ENCODE data around the gene CCDC8.

CCDC8 gene

GRCh38 chr19:46386996-46387712 is 26.2 kb downstream of the CCDC8 start:
- no peak for TF ChIP-seq CTCF (IDR thresholded peaks at IDR 0.05; ENCODE audit: insufficient read depth, low read length, poor library complexity, severe bottlenecking)
- Histone ChIP-seq H3K36me3 (ENCODE audit: control insufficient read depth, insufficient read depth, low read length) (peaks cover 40% of the 10 kb centered on the region), H3K27me3 (replicated peaks; ENCODE audit: control insufficient read depth, insufficient read depth, low read length) (no peaks in the 10 kb centered on the region), H3K4me3 (replicated peaks; ENCODE audit: low read depth, low read length) (no peak overlapping the region)
- no peak for DNase-seq (ENCODE audit: extremely low read depth, insufficient read length)

DNA sequence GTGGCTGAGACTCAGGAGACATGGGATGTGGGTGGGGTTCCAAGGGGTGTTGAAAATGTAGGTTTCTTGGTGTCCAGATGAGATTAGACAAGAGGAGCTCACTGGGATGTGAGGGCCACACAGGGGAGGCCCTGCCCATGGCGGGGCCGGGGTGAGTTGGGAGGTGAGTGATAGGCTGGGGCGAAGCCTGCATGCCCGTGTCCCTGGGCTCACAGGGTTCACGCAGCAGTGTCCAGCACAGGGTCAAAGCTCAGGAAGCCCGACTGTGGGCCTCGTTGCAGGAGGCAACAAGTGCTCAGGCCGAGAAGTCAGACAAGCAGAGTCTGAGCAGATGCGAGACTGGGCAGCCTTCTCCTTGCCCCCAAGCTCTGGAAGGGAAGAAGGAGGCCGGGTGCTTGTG is 27.2 kb downstream of the CCDC8 start:
- no peak for TF ChIP-seq CTCF (IDR thresholded peaks at IDR 0.05; ENCODE audit: insufficient read depth, low read length, poor library complexity, severe bottlenecking)
- Histone ChIP-seq H3K27me3 (replicated peaks; ENCODE audit: control insufficient read depth, insufficient read depth, low read length) (no peaks in the 10 kb centered on the region), H3K36me3 (ENCODE audit: control insufficient read depth, insufficient read depth, low read length) (peaks cover 44% of the 10 kb centered on the region), H3K4me3 (replicated peaks; ENCODE audit: low read depth, low read length) (no peak overlapping the region)
- DNase-seq (ENCODE audit: extremely low read depth, insufficient read length), result no peak

GRCh38 chr19:46385636-46386035 is 27.7 kb downstream of the CCDC8 start:
- Histone ChIP-seq H3K27me3 (replicated peaks; ENCODE audit: control insufficient read depth, insufficient read depth, low read length) (no peaks in the 10 kb centered on the region), H3K4me3 (replicated peaks; ENCODE audit: low read depth, low read length) (no peak overlapping the region), H3K36me3 (ENCODE audit: control insufficient read depth, insufficient read depth, low read length) (peaks cover 44% of the 10 kb centered on the region)
- no peak for DNase-seq (ENCODE audit: extremely low read depth, insufficient read length)
- TF ChIP-seq CTCF (IDR thresholded peaks at IDR 0.05; ENCODE audit: insufficient read depth, low read length, poor library complexity, severe bottlenecking), result no peak

GRCh38 chr19:46384396-46384795 is 29.0 kb downstream of the CCDC8 start:
- H3K4me3 ChIP-seq (replicated peaks; ENCODE audit: low read depth, low read length), result no peak overlapping the region
- DNase-seq (ENCODE audit: extremely low read depth, insufficient read length), result no peak
- no peak for TF ChIP-seq CTCF (IDR thresholded peaks at IDR 0.05; ENCODE audit: insufficient read depth, low read length, poor library complexity, severe bottlenecking)
- H3K27me3 ChIP-seq (replicated peaks; ENCODE audit: control insufficient read depth, insufficient read depth, low read length), result no peaks in the 10 kb centered on the region
- peaks cover 41% of the 10 kb centered on the region for H3K36me3 ChIP-seq (ENCODE audit: control insufficient read depth, insufficient read depth, low read length)

DNA sequence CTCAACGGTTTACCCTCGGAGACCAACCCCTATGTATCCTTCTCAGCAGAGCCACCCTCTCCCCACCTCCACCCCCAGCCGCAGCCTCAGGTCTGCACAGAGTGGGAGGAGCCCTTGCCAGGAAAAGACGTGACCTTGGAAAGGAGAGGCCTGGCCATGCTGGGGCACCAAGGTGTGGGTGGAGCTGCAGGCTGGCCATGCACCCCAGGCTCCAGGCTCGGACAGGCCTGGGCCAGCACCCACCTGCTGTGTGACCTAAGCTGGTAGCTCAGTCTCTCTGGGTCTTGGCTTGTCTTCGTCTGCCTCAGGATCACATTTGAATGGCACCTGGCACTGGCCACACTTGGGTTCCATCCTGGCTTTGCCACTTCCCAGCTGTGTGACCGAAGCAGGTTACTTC is 29.5 kb downstream of the CCDC8 start:
- no peaks in the 10 kb centered on the region for H3K27me3 ChIP-seq (replicated peaks; ENCODE audit: control insufficient read depth, insufficient read depth, low read length)
- H3K4me3 ChIP-seq (replicated peaks; ENCODE audit: low read depth, low read length), result no peak overlapping the region
- no peak for DNase-seq (ENCODE audit: extremely low read depth, insufficient read length)
- peaks cover 41% of the 10 kb centered on the region for H3K36me3 ChIP-seq (ENCODE audit: control insufficient read depth, insufficient read depth, low read length)
- no peak for TF ChIP-seq CTCF (IDR thresholded peaks at IDR 0.05; ENCODE audit: insufficient read depth, low read length, poor library complexity, severe bottlenecking)

All from GM06990 (cell line).